A673 (cell line): ENCODE results near the gene POLR1H.

ENCODE experiments used
- EZH2 ChIP-seq: fragments of 200-600 bp; sonication (generic); IDR thresholded peaks from 2 replicates; pipeline ENCODE4 v1.6.1; 2017; ENCODE audit warnings: borderline replicate concordance, low read depth, mild to moderate bottlenecking, mixed read lengths, antibody characterized with exemption, low read length; ENCODE audit not compliant: poor library complexity, severe bottlenecking
- TF ChIP-seq, protein P1 (sequence below): fragments of 300-800, 200-600 bp; sonication (generic); conservative IDR thresholded peaks from 2 replicates; pipeline ENCODE4 v1.5.1; 2017; ENCODE audit warnings: low read depth, mild to moderate bottlenecking, antibody characterized with exemption, low read length, moderate library complexity, mixed read lengths

GRCh38 chr6:30087876-30088275, 26.8 kb downstream of the POLR1H start:
- no peak for TF ChIP-seq EZH2
- TF ChIP-seq, protein P1, sequence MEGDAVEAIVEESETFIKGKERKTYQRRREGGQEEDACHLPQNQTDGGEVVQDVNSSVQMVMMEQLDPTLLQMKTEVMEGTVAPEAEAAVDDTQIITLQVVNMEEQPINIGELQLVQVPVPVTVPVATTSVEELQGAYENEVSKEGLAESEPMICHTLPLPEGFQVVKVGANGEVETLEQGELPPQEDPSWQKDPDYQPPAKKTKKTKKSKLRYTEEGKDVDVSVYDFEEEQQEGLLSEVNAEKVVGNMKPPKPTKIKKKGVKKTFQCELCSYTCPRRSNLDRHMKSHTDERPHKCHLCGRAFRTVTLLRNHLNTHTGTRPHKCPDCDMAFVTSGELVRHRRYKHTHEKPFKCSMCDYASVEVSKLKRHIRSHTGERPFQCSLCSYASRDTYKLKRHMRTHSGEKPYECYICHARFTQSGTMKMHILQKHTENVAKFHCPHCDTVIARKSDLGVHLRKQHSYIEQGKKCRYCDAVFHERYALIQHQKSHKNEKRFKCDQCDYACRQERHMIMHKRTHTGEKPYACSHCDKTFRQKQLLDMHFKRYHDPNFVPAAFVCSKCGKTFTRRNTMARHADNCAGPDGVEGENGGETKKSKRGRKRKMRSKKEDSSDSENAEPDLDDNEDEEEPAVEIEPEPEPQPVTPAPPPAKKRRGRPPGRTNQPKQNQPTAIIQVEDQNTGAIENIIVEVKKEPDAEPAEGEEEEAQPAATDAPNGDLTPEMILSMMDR: no peak
